Measurements from ENCODE around the gene PDCD1LG2.

The PDCD1LG2 gene

GRCh38 chr9:5531101-5531882 lies 21.0 kb downstream of the PDCD1LG2 start:
- DNase-seq (ENCODE audit: low spot score), result no peak

- DNase-seq (ENCODE audit: low spot score), result no peak
Observed at GRCh38 chr9:5532306-5532705, 22.0 kb downstream of the PDCD1LG2 start.

GRCh38 chr9:5532790-5533189 lies 22.5 kb downstream of the PDCD1LG2 start:
- no peak for DNase-seq (ENCODE audit: low spot score)

- DNase-seq (ENCODE audit: low spot score), result no peak
Observed at GRCh38 chr9:5536684-5537083, 26.4 kb downstream of the PDCD1LG2 start.

GRCh38 chr9:5543875-5544702 lies 33.8 kb downstream of the PDCD1LG2 start:
- DNase-seq (ENCODE audit: low spot score), result no peak

GRCh38 chr9:5549658-5550650 lies 39.6 kb downstream of the PDCD1LG2 start:
- no peak for DNase-seq (ENCODE audit: low spot score)

- no peak for DNase-seq (ENCODE audit: low spot score)
Observed at GRCh38 chr9:5551368-5552150, 41.2 kb downstream of the PDCD1LG2 start.

- no peak for DNase-seq (ENCODE audit: low spot score)
Observed at GRCh38 chr9:5552301-5552700, 42.0 kb downstream of the PDCD1LG2 start.

GRCh38 chr9:5553211-5553610 lies 42.9 kb downstream of the PDCD1LG2 start:
- no peak for DNase-seq (ENCODE audit: low spot score)

GRCh38 chr9:5554254-5554653 lies 43.9 kb downstream of the PDCD1LG2 start:
- DNase-seq (ENCODE audit: low spot score), result no peak

- DNase-seq (ENCODE audit: low spot score), result no peak
Observed at GRCh38 chr9:5556101-5556705, 45.9 kb downstream of the PDCD1LG2 start.

GRCh38 chr9:5557606-5558587 lies 47.6 kb downstream of the PDCD1LG2 start:
- no peak for DNase-seq (ENCODE audit: low spot score)

GRCh38 chr9:5559659-5560058 lies 49.3 kb downstream of the PDCD1LG2 start:
- no peak for DNase-seq (ENCODE audit: low spot score)

- no peak for DNase-seq (ENCODE audit: low spot score)
Observed at GRCh38 chr9:5560443-5561100, 50.2 kb downstream of the PDCD1LG2 start.

- no peak for DNase-seq (ENCODE audit: low spot score)
Observed at GRCh38 chr9:5561828-5562488, 51.6 kb downstream of the PDCD1LG2 start.

GRCh38 chr9:5562806-5563416 lies 52.6 kb downstream of the PDCD1LG2 start:
- no peak for DNase-seq (ENCODE audit: low spot score)

GRCh38 chr9:5563417-5563815 lies 53.1 kb downstream of the PDCD1LG2 start:
- DNase-seq (ENCODE audit: low spot score), result no peak

- no peak for DNase-seq (ENCODE audit: low spot score)
Observed at GRCh38 chr9:5563886-5564285, 53.6 kb downstream of the PDCD1LG2 start.

Data from HuH-7.5 (cell line).